ENCODE data around the gene HMGN3.
"Not testable (repeated sequence)": the region's sequence is repeated elsewhere in the genome, so short reads cannot be mapped to it uniquely, and the experiment has no call there.

Gene HMGN3

GRCh38 chr6:79234150-79235022 lies at the start of gene HMGN3:
Gene HMGN3, minus strand, starts transcription at chr6:79234682.
- peak; percentile 82 to 85 for DNase-seq (ENCODE audit: low read depth in 2 of 2)

GRCh38 chr6:79280756-79281155 lies 46.3 kb upstream of the HMGN3 start:
- no peak for DNase-seq (ENCODE audit: low read depth in 2 of 2)

- no peak for DNase-seq (ENCODE audit: low read depth in 2 of 2)
Measured at GRCh38 chr6:79277109-79277508, 42.6 kb upstream of the HMGN3 start.

GRCh38 chr6:79269877-79270276 lies 35.4 kb upstream of the HMGN3 start:
- DNase-seq (ENCODE audit: low read depth in 2 of 2) = no peak

- DNase-seq (ENCODE audit: low read depth in 2 of 2) = no peak
Measured at GRCh38 chr6:79267128-79267527, 32.6 kb upstream of the HMGN3 start.

GRCh38 chr6:79266051-79266450 lies 31.6 kb upstream of the HMGN3 start:
- no peak for DNase-seq (ENCODE audit: low read depth in 2 of 2)

- DNase-seq (ENCODE audit: low read depth in 2 of 2) = no peak
Measured at GRCh38 chr6:79263359-79263758, 28.9 kb upstream of the HMGN3 start.

GRCh38 chr6:79261666-79262065 lies 27.2 kb upstream of the HMGN3 start:
- DNase-seq (ENCODE audit: low read depth in 2 of 2) = no peak

- no peak for DNase-seq (ENCODE audit: low read depth in 2 of 2)
Measured at GRCh38 chr6:79260772-79261171, 26.3 kb upstream of the HMGN3 start.

- DNase-seq (ENCODE audit: low read depth in 2 of 2) = no peak
Measured at GRCh38 chr6:79257381-79258205, 23.1 kb upstream of the HMGN3 start.

GRCh38 chr6:79256770-79257169 lies 22.3 kb upstream of the HMGN3 start:
- not testable (repeated sequence) for DNase-seq (ENCODE audit: low read depth in 2 of 2)

GRCh38 chr6:79255086-79255485 lies 20.6 kb upstream of the HMGN3 start:
- DNase-seq (ENCODE audit: low read depth in 2 of 2) = not testable (repeated sequence)

- DNase-seq (ENCODE audit: low read depth in 2 of 2) = no peak
Measured at GRCh38 chr6:79250559-79250958, 16.1 kb upstream of the HMGN3 start.

- DNase-seq (ENCODE audit: low read depth in 2 of 2) = no peak
Measured at GRCh38 chr6:79250107-79250514, 15.6 kb upstream of the HMGN3 start.

GRCh38 chr6:79249136-79249535 lies 14.7 kb upstream of the HMGN3 start:
- DNase-seq (ENCODE audit: low read depth in 2 of 2) = no peak

GRCh38 chr6:79246891-79247290 lies 12.4 kb upstream of the HMGN3 start:
- DNase-seq (ENCODE audit: low read depth in 2 of 2) = no peak

GRCh38 chr6:79241228-79241627 lies 6.7 kb upstream of the HMGN3 start:
- DNase-seq (ENCODE audit: low read depth in 2 of 2) = no peak

- no peak for DNase-seq (ENCODE audit: low read depth in 2 of 2)
Measured at GRCh38 chr6:79240509-79240908, 6.0 kb upstream of the HMGN3 start.

GRCh38 chr6:79239536-79240168 lies 5.2 kb upstream of the HMGN3 start:
- no peak for DNase-seq (ENCODE audit: low read depth in 2 of 2)

GRCh38 chr6:79238919-79239318 lies 4.4 kb upstream of the HMGN3 start:
- no peak for DNase-seq (ENCODE audit: low read depth in 2 of 2)

GRCh38 chr6:79236711-79237110 lies 2.2 kb upstream of the HMGN3 start:
- DNase-seq (ENCODE audit: low read depth in 2 of 2) = no peak

GRCh38 chr6:79233611-79234149 lies 802 bp downstream of the HMGN3 start:
- peak; percentile 40 to 47 for DNase-seq (ENCODE audit: low read depth in 2 of 2)

All from activated CD4-positive, alpha-beta T cell treated with anti-CD3 and anti-CD28 coated beads for 24 hours (primary cell).